Stomach (tissue), 4 donors: ENCODE results near the gene FIP1L1.
"Not testable (repeated sequence)": the region's sequence is repeated elsewhere in the genome, so short reads cannot be mapped to it uniquely, and the experiment has no call there.

Source experiments
- CTCF ChIP-seq, 7 experiments: fragments of 450-650 bp in 4 of 7; fragments of 200-600 bp in 3 of 7; sonication (generic) in 3 of 7; IDR thresholded peaks; one replicate each; pipeline ENCODE4 v1.5.1; 2016 to 2019; ENCODE audit warnings: antibody characterized with exemption in 7 of 7, control low read depth in 2 of 7, mild to moderate bottlenecking in 1 of 7
- EP300 ChIP-seq: sonication (generic); formaldehyde crosslinking; IDR thresholded peaks from one replicate; pipeline ENCODE4 v1.6.1; 2017; ENCODE audit warnings: antibody characterized with exemption
- POLR2A ChIP-seq, 4 donors: fragments of 450-650 bp; IDR thresholded peaks; one replicate each; pipeline ENCODE4 v1.6.1; 2016; ENCODE audit warnings: antibody characterized with exemption in 4 of 4, control low read depth in 2 of 4, mild to moderate bottlenecking in 1 of 4, moderate library complexity in 1 of 4
- POLR2AphosphoS5 ChIP-seq, 3 donors: sonication (generic); formaldehyde crosslinking; IDR thresholded peaks; one replicate each; pipeline ENCODE4 v1.6.1; 2016; ENCODE audit warnings: antibody characterized with exemption in 3 of 3

- TF ChIP-seq CTCF (IDR thresholded peaks at IDR 0.05); POLR2AphosphoS5 (IDR thresholded peaks at IDR 0.05); EP300; POLR2A (IDR thresholded peaks at IDR 0.05): not testable (repeated sequence)
Observed at GRCh38 chr4:53340145-53340544, 37.3 kb upstream of the FIP1L1 start.
